B cell (primary cell): ENCODE measurements around the gene ATP11A.

ENCODE experiments used
- CTCF ChIP-seq: fragments of 200-600 bp; IDR thresholded peaks from one replicate; pipeline ENCODE4 v1.8.0; 2022; ENCODE audit warnings: antibody characterized with exemption, mild to moderate bottlenecking
- EZH2 ChIP-seq: IDR thresholded peaks from 2 replicates; pipeline ENCODE4 v1.6.1; 2012; ENCODE audit warnings: borderline replicate concordance, low read depth, mild to moderate bottlenecking, moderate library complexity, low read length; ENCODE audit not compliant: insufficient read depth, poor library complexity, severe bottlenecking

GRCh38 chr13:112748947-112749735 lies 59.3 kb downstream of the ATP11A start:
- TF ChIP-seq CTCF (no peak), EZH2 (no peak)
